Ramos (cell line): ENCODE data around the gene CAP1.
"Not testable (repeated sequence)": the region's sequence is repeated elsewhere in the genome, so short reads cannot be mapped to it uniquely, and the experiment has no call there.

ENCODE experiments used
- in situ Hi-C: fragments of 300-500 bp; cut with MboI; formaldehyde crosslinking; loops from one replicate; pipeline ENCODE4 v1.14.3; 2022; ENCODE audit warnings: low sequenced_read_pairs; ENCODE audit not compliant: unreplicated experiment

The CAP1 gene, protein sequence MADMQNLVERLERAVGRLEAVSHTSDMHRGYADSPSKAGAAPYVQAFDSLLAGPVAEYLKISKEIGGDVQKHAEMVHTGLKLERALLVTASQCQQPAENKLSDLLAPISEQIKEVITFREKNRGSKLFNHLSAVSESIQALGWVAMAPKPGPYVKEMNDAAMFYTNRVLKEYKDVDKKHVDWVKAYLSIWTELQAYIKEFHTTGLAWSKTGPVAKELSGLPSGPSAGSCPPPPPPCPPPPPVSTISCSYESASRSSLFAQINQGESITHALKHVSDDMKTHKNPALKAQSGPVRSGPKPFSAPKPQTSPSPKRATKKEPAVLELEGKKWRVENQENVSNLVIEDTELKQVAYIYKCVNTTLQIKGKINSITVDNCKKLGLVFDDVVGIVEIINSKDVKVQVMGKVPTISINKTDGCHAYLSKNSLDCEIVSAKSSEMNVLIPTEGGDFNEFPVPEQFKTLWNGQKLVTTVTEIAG

DNA sequence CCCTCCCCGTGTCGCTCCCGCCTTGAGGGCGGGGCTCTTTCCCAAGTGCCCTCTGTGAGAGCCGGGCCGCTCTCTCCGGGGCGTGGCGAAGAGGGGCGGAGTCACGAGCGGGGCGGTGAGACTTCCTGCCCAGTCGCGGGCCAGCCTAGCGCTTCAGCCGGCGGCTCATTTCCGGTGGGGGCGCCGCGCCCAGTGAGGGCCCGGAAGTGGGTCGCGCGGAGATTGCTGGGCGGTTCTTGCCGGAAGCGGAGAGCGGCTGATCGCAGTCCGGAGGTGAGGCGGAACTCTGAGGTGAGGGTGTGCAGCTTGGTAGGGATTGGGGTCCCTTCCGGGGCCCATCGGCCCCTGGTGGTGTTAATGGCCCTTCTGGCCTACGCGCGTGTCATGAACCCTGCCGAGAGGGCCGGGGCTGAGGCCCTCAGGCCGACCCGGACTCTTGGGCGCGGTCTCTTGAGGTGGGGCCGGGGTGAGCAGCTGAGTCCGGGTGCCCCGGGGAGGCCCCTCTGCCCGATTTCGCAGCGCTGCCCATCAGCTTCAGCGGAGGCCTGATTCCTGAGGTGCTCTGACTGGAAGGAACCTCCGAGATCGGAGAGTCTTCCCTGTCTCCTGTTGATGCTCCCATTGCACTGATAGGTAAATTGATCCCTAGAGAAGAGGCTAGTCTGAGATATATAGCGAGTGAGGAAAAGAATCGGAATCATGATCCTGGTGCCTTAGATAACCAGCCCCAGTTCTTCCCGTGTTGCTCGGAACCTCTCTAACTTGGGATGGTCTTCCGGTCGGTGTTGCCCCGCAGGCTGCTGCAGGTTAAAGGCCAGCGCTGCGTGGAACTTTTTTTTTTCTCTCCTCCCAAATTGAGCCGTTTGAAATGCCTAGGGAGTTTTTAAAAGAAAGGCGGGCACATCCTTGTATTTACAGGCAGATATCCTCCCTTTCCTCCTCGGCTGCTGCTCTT is at the start of gene CAP1:
CAP1 (plus strand) TSS at position 219 of the 955 bp plus-strand sequence. CDS start 18,618 bp downstream, outside the sequence.
- in situ Hi-C loops = no loop called here

DNA sequence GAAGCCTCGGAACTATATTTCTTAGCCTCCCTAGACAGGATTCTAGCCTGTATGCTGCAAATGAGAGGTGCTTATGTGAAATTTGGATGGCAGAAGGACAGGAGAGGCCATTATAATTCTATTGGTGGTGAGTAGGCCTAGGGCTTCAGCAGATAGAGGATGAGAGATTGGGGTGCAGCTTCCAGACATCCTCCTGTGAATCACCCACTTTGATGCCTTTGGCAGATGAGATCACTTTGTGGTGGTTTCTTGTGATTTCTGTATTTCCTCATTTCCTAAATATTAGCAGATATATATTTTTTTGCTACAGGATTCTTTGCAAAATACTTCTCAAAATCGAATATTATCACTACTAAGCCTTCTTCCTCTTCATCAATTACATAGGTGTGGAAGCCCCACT is 48.3 kb upstream of the CAP1 start:
- in situ Hi-C loops = no loop called here

DNA sequence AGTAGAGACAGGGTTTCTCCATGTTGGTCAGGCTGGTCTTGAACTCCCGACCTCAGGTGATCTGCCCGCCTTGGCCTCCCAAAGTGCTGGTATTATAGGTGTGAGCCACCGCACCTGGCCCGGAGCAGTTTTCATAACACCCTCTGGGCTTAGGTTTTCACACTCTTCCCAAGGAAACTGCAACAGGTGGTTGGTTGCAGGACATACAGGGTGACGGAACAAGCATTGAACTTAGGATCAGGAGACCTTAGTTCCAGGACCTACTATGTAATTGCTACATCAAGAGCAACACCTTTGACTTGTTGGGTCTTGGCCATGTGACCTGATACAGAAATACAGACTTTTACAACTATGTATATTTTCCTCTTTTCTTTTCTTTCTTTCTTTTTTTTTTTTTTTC is 47.6 kb upstream of the CAP1 start:
- in situ Hi-C loops = no loop called here

DNA sequence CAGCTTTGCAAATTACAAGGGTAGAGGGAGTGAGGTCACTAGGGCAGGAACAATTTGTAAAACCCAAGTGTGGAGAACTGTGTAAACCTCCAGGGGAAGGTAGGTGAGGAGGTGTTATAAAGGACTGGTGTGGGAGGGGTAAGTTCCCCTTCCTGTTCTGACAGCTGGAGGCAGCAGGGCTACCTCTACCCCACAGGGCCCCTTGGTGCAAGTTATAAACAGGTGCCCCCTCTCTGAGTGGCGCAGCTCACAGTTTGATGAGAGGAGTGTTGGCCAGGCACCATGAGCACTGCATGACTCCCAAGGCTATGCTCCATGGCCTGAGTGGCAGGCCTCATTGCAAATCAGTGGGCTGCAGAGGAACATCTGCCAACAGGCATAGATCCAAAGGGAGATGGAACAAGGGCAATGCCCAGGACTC is 44.5 kb upstream of the CAP1 start:
- in situ Hi-C loops = no loop called here

DNA sequence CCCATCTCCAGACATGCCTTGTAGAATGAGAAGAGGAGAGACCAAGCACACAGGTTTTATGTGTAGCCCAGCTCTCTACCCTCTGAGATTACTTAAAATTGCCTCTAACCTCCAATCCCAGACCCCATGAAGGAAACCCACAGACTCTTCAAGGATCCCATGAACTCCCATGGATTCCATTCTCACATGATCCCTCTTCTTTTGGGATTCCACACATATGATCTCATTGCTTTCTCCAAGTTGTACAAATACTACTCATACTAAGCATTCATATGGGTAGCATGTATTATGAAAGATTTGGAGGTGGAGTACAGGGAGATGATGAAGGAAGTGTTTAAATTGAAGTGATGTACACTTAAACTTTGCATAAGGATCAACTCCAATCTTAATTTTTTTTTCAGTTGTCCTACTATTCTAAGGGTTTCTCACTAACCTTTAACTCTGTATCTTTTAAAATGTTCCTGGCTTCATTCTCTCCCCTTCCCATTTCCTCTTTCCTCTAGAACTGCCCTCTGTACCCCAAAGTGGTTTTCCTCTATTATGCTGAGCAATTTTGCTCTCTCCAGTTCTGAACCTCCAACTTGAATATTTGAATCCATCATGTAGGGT is 44.0 kb upstream of the CAP1 start:
- in situ Hi-C loops = no loop called here

DNA sequence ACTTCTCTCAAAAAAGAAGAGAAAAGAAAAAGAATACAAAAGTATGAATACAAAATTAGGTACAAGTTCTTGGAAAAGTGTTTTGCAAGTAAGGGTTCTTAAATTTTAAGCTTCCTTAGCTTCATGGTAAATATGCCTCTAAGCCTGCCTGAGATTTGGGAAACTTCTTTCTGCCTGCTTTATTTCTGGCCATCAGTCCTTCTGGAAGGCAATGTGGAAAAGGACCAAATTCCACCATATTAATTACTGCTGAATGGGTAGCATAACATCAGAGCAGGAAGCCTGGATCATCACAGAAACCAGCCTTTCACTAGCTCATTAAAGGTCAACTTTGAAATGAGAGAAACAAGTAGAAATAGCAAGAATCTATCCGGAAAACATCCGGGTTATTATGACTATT is 39.1 kb upstream of the CAP1 start:
- in situ Hi-C loops = no loop called here

DNA sequence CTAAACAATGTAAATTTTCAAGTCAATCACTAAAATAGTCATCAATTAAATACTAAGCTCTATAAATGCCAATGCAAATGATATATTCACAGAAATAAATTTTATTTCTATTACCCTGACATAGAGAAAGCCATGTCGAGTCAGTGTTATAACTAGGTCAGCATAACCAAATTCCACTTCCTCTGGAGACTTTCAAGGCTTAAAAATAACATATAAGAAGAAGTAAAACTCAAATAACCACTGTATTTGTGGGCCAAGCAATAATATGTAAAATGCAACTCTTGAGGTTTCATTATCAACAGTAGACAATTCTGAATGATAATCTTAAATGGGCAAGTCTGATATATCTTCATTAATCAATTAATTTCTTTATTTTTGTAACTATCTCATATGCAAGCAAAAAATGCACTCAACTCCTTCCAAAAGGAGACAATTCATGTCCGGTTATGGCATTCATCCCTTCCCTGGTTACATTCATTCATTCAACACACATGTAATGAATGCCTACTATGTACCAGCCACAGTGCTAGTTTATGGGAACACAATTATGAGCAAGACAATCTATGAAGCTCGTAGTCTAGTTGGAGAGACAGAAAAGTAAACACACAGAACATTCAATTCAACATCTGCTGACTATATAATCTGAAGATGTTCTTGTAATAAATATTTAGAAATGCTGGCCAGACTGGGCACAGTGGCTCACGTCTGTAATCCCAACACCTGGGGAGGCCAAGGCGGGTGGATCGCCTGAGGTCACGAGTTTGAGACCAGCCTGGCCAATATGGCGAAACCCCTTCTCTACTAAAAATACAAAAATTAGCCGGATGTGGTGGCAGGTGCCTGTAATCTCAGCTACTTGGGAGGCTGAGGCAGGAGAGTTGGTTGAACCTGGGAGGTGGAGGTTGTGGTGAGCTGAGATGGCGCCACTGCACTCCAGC is 37.1 kb upstream of the CAP1 start:
- in situ Hi-C loops = no loop called here

DNA sequence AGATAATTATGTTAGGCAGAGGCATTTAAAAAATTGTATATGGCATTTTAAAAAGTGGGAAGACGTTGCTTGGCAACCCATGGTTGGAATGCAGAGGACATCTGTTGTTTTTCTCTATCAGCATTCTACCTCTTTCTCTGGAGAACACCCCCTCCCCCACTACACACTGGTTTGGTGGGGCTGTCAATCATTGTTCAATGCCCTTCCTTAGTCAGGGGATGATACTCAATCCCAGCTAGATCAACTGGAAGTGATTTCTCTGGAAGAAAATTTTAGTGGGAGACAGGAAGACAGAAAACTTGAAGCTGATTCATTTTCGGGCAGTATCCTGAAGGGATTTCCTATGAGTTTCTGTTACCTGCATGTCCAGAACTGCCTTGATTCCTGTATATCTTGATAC is 35.7 kb upstream of the CAP1 start:
- in situ Hi-C loops = no loop called here

DNA sequence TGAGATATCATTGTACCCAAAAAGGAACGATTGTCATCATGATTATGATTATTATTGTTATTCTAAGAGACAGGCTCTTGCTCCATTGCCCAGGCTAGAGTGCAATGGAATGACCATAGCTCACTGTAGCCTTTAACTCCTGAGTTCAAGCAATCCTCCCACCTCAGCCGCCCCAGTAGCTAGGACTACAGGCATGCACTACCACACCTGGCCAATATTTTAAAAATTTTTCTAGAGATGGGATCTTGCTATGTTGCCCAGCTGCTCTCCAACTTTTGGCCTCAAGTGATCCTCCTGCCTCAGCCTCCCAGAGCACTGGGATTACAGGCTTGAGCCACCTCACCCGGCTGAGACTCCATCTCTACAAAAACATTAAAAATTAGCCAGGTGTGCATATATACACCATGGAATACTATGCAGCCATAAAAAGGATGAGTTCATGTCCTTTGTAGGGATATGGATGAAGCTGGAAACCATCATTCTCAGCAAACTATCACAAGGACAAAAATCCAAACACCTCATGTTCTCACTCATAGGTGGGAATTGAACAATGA is 33.0 kb upstream of the CAP1 start:
- in situ Hi-C loops = not testable (repeated sequence)

DNA sequence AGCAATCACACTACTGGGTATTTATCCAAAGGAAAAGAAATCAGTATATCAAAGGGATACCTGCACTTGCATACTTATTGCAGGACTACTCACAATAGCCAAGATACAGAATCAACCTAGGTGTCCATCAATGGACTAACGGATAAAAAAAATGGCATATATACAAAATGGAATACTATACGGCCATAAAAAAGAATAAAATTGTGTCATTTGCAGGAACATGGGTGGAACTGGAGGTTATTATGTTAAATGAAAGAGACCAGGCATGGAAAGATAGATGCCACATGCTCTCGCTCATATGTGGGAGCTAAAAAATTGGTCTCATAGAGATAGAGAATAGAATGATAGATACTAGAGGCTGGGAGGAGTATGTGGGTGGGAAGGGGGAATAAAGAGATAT is 29.3 kb upstream of the CAP1 start:
- in situ Hi-C loops = no loop called here

DNA sequence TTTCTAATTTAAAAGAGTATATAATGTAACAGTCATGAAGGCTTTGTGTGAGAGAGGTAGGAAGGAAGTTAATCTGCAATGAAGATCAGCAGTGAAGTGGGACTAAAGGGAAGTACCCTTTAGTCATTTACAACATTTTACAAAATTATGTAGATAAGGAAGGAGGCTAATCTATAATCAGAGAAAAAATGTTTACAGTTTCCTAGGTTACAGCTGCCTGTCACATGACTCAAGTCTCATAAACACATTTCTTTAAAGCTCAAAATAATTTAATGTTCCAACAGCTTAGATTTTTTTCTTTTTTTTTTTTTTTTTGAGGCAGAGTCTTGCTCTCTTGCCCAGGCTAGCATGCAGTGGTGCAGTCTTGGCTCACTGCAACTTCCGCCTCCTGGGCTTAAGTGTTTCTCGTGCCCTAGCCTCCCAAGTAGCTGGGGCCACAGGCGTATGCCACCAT is 26.2 kb upstream of the CAP1 start:
- in situ Hi-C loops = no loop called here

DNA sequence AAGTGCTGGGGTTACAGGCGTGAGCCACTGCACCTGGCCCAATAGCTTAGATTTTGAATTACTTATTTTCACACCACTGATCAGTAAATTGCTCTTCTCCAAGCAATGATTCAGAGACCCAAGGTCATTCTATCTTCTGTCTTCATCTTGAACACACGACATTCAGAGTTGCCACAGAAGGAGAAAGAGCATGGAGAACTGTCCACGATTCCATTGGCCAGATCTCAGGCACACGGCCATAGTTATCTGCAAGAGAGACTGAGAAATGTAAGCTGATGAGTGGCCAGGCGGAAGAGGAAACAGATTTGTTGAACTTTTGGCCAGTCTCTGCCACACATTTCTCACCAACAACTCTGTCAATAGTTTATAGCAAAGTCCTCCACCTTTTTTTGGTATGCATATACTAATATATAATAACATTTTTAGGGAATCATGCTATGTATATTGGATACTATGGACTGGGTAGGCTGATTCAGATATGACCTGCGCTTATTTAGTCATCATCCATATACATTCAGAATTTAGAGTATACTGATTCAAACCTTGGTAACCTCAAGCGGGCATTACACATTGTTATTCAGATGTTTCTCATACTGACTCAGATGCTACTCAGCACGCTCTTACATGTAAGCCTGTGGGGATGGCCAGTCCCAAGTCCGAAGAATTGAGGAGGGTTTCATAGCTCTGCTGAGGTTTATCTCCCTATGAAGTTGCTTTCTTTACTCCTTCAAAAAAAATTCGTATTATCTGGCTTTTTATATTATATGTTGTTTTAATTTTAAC is 25.5 kb upstream of the CAP1 start:
- in situ Hi-C loops = no loop called here

DNA sequence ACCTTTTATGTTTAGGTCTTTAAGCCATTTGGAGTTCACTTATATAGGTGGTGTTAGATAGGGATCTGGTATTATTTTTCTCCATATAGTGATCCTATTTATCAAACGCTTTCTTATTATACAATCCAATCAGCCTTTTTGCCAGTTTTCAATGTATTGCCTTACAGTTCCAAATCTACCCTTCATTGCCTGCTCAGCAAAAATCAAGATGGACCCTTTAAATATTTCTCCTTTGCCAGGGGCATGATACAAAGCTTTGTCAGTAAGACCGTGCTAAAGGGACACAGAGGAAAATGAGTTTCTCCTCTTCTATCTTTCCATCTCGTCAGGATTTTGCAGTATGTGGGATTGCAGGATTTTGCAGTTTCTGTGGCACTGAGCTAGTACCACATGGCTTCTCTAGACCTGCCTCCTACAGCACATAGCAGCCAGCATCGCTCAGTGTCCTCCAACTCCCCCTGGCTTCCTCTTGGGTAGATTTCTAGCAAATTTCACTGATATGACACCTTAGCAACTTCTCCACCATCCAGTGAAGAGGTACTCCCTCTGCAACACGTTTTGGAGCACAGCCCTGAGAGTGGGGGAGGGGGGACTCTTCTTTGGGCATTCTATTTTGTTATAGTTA is 22.5 kb upstream of the CAP1 start:
- in situ Hi-C loops = no loop called here

DNA sequence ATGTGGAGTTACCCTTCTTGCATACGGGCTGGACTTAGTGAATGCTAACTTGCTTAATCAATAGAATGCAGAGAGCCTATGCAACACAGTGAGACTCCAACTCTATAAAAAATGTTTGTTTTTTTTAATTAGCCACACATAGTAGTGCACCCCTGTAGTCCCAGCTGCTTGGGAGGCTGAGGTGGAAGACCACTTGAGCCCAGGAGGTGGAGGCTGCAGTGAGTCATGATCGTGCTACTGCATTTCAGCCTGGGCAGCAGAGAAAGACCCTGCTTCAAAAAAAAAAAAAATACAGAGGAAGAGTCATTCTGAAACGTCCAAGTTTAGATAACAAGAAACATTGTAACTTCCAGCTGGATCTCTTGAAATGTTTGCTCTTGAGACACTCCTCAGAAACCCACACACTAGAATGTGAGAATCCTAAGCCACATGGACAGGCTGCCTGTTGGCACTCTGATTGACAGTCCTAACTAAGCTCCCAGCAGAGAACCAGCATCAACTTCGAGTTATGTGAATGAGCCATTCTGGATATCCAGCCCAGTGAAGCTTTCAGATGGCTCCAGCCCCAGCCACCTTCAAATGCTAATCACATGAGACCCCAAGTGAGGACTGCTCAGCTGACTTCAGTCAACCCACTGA is 20.0 kb upstream of the CAP1 start:
- in situ Hi-C loops = no loop called here

DNA sequence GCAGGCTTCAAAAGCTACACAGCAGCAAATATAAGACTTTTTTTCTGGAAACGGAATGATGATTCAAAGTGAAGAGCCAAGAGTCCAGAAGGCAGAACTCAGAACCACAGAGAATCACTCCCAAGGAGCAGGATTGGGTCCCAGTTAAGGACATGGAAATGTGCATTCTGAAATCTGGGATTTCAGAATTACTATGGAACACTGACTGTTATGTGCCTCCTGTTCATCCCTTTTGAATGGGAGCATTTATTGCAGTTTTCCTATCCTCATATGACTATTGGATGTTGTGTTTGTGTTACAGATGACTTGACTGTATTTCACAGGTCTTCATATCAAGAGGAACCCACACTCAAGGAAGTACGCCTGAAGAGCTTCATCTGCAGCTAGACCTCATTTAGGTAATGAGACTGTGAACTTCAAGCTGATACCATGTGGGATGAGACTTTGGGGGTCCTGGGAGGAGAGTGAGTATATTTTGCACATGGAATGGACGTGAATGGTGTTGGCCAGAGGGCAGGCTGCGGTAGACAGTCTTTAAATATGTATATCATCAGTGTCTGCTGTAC is 17.1 kb upstream of the CAP1 start:
- in situ Hi-C loops = no loop called here

DNA sequence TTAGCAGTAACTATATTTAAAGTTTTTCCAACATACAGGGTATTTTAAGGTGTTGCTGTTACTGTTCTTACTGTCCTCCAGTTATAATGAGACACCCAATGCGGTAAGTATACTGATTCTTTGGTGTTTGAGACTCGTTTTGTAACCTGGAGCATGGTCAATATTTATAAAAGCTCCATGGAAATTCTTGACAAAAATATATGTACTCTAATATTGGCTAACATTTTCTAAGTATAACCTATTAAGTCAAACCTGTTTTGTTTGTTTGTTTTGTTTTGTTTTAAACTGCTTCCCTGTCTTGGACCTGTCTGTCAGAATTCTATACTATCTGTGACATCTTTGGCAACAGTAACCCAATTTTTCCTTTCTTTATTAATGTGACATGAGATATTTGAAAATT is 15.9 kb upstream of the CAP1 start:
- in situ Hi-C loops = no loop called here

DNA sequence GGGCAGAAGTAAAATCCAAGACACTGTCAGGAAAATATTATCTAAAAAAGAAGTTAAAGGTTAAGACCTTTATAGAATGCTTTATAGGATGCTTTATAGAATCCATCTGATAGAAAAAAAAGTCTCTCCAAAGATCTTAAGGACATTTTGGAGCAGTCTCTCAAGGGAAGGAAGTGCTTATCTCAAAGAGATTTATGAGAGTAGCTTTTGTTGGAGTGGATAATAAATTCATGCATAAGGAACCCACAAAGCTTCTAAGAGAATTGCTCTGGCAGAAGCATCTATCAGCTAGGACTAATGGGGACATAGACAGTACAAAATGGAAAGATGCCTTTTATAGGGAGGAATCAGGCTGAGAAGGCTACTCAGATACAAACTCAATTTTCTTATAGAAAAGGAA is 12.9 kb upstream of the CAP1 start:
- in situ Hi-C loops = no loop called here
